Endothelial cell of umbilical vein (primary cell): ENCODE measurements around the gene XYLT1.

ENCODE experiments used
- CTCF ChIP-seq, 2 donors: IDR thresholded peaks; 1 replicate in 1 of 2; 2 replicates in 1 of 2; pipeline ENCODE4 v1.5.1; 2011; ENCODE audit warnings: low read length in 2 of 2, mild to moderate bottlenecking in 2 of 2, moderate library complexity in 2 of 2, control low read depth in 1 of 2, inconsistent platforms in 1 of 2, low read depth in 1 of 2; ENCODE audit not compliant: insufficient read depth in 1 of 2; ENCODE audit errors: extremely low read depth in 1 of 2
- EZH2 ChIP-seq: IDR thresholded peaks from 2 replicates; pipeline ENCODE4 v1.6.1; 2012; ENCODE audit warnings: borderline replicate concordance, low read depth, mild to moderate bottlenecking, moderate library complexity, low read length, inconsistent platforms; ENCODE audit not compliant: severe bottlenecking
- FOS ChIP-seq: IDR thresholded peaks from 2 replicates; pipeline ENCODE4 v1.6.1; 2011; ENCODE audit warnings: mild to moderate bottlenecking, low read length, moderate library complexity, borderline replicate concordance; ENCODE audit not compliant: insufficient read depth
- JUN ChIP-seq: IDR thresholded peaks from 2 replicates; pipeline ENCODE4 v1.6.1; 2011; ENCODE audit warnings: borderline replicate concordance, low read depth; ENCODE audit not compliant: insufficient read length, insufficient read depth
- MAX ChIP-seq: IDR thresholded peaks from 2 replicates; pipeline ENCODE4 v1.6.1; 2011; ENCODE audit not compliant: insufficient read depth, insufficient read length
- MYC ChIP-seq: IDR thresholded peaks from one replicate; pipeline ENCODE4 v1.6.1; 2011; ENCODE audit warnings: mild to moderate bottlenecking, low read depth, low read length
- POLR2A ChIP-seq: IDR thresholded peaks from 2 replicates; pipeline ENCODE4 v1.6.1; 2012; ENCODE audit warnings: low read depth, mild to moderate bottlenecking, control low read depth, low read length
- POLR2AphosphoS5 ChIP-seq: IDR thresholded peaks from 2 replicates; pipeline ENCODE4 v1.6.1; 2012; ENCODE audit warnings: low read depth, mild to moderate bottlenecking, control low read depth, low read length, moderate library complexity; ENCODE audit not compliant: insufficient read depth

- TF ChIP-seq POLR2A = no peak
- TF ChIP-seq CTCF (IDR thresholded peaks at IDR 0.05; ENCODE audit: extremely low read depth in 1 of 2, insufficient read depth in 1 of 2, low read depth in 1 of 2, low read length in 2 of 2) = no peak
- TF ChIP-seq MAX = no peak
- TF ChIP-seq POLR2AphosphoS5 = no peak
- no peak for TF ChIP-seq MYC
- no peak for TF ChIP-seq EZH2
- no peak for TF ChIP-seq FOS
- TF ChIP-seq JUN = no peak
These were observed 140.7 kb downstream of the XYLT1 start for GRCh38 chr16:17330044-17330443.
